NT2/D1 (cell line): ENCODE data around the gene DMAC2.

Source experiments
- SUZ12 ChIP-seq: IDR thresholded peaks from 2 replicates; pipeline ENCODE4 v1.6.1; 2011; ENCODE audit not compliant: insufficient read length, insufficient read depth; ENCODE audit errors: extremely low read depth
- YY1 ChIP-seq: IDR thresholded peaks from 2 replicates; pipeline ENCODE4 v1.6.1; 2011; ENCODE audit not compliant: insufficient read length, insufficient read depth
- ZNF274 ChIP-seq: IDR thresholded peaks from 2 replicates; pipeline ENCODE4 v1.6.1; 2011; ENCODE audit warnings: mild to moderate bottlenecking, low read depth, low read length

- TF ChIP-seq ZNF274: no peak
- TF ChIP-seq YY1: no peak
- TF ChIP-seq SUZ12: no peak
These were observed 3.1 kb downstream of the DMAC2 start for GRCh38 chr19:41436674-41436951.
